Measurements from ENCODE around the gene CACNA1H. TPM values are rescaled to one million over a fixed set of nuclear protein-coding genes. Genes with fewer than 3 reads are reported as not detected.
A peak's percentile ranks its signal among the peaks of the same experiment; 100 is the strongest.

Gene CACNA1H
- total and polyA plus RNA-seq, 9 of the 15 experiments (the other 6 are each of a cell fraction or from before 2014, with no cell fraction given), result 0.10 to 0.18 TPM; not detected in 7

DNA sequence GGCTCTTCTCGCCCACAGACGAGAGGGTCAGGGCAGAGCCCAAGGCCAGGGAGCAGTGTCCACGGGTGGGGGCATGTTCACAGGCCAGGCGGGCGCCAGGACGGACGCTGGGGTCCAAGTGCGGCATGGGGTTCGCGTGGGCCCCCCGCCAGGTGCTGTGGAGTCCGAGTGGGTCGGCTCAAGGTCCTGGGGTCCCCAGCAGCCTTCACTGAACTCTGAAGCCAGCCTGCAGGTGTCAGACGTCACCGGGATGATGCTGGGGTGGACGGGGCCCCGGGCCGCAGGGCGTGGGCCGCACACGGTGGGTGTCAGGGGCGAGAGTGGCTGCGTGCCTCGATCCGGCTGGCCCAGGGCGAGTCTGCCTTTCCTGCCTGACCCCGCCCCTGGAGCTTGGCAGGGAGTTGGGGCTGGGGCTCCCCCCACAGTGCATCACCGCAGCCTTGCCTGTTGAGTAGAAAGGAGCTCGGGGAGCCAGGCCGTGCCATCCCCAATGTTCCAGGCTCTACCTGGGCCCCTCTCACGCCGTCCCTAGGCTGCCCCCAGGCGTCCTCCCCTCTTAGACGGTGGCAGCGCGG is 19.0 kb downstream of the CACNA1H start (continued):
- TF ChIP-seq TEAD4 (IDR thresholded peaks at IDR 0.05; ENCODE audit: low read length) (no peak), TEAD4 (CRISPR knock-in tag; IDR thresholded peaks at IDR 0.05; ENCODE audit: borderline replicate concordance) (no peak), HDAC3 (IDR thresholded peaks at IDR 0.05; ENCODE audit: borderline replicate concordance, partially characterized antibody) (no peak), ZKSCAN1 (IDR thresholded peaks at IDR 0.05; ENCODE audit: low read depth, low read length) (no peak), BRD4 (IDR thresholded peaks at IDR 0.05) (no peak), ZNF57 (CRISPR knock-in tag; IDR thresholded peaks at IDR 0.05) (no peak), NCOA1 (IDR thresholded peaks at IDR 0.05; ENCODE audit: low read depth) (no peak), ARNT (IDR thresholded peaks at IDR 0.05) (no peak), GABPB2 (CRISPR knock-in tag; conservative IDR thresholded peaks at IDR 0.05) (no peak), RFX5 (IDR thresholded peaks at IDR 0.05; ENCODE audit: low read depth, low read length) (no peak)

DNA sequence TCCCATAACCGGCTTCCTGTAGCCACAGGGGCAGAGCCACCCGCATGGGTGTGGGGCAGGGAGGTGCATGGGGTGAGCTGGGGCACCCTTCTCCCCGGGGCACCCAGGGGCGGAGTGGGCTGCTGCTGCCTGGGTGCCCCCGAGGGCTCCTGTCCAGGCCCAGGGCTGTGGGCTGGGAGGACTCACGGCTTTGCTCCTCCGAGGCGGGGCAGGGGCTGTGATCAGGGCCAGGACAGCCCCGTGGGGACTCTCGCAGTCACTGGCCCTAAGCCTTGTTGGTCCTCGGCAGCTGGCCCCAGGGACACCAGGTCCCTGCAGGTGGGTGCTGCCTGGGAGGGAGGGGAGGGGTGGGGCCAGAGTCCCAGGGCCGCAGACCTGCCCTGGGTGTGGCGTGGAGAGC is 19.7 kb downstream of the CACNA1H start:
- no peak for FAIRE-seq
- TF ChIP-seq SOX6 (IDR thresholded peaks at IDR 0.05), result no peak
- TF ChIP-seq SAFB (IDR thresholded peaks at IDR 0.05; ENCODE audit: borderline replicate concordance, low read depth, low read length), result no peak
- TF ChIP-seq ZNF764 (CRISPR knock-in tag; IDR thresholded peaks at IDR 0.05; ENCODE audit: low read depth), result no peak
- TF ChIP-seq SNIP1 (IDR thresholded peaks at IDR 0.05; ENCODE audit: low read depth), result no peak
- TF ChIP-seq NR2C2 (CRISPR knock-in tag; IDR thresholded peaks at IDR 0.05), result no peak
- TF ChIP-seq NR2C2 (tag; IDR thresholded peaks at IDR 0.05), result no peak
- TF ChIP-seq SRF (CRISPR knock-in tag; IDR thresholded peaks at IDR 0.05), result no peak

More for the DNA sequence above, 19.7 kb downstream of the CACNA1H start:
- Histone ChIP-seq H3K36me3 (ENCODE audit: control insufficient read depth, insufficient read depth, low read length) (no peaks in the 10 kb centered on the region), H3K27ac (ENCODE audit: extremely low read depth, low read depth, low read length) (no peak overlapping the region), H3K4me3 (no peak overlapping the region), H3K27me3 (ENCODE audit: control insufficient read depth in 2 of 2, insufficient read depth in 2 of 2, low read length in 2 of 2) (peaks cover 38 to 81% of the 10 kb centered on the region in 2 experiments; a peak in 3 of 5 replicates), H2AFZ (ENCODE audit: low read depth, low read length) (no peak overlapping the region), H3K4me1 (replicated peaks in 1 of 2; ENCODE audit: control insufficient read depth in 2 of 2, insufficient read depth in 2 of 2, low read length in 2 of 2) (peaks cover 0 to 71% of the 10 kb centered on the region in 2 experiments; a peak in 2 of 5 replicates), H3K9me3 (replicated peaks; ENCODE audit: control insufficient read depth, insufficient read depth, low read depth, low read length) (no peaks in the 10 kb centered on the region), H3K79me2 (ENCODE audit: control insufficient read depth, insufficient read depth, low read length) (no peaks in the 10 kb centered on the region), H3K4me2 (ENCODE audit: insufficient read depth, low read length) (no peak overlapping the region), H3K9me1 (ENCODE audit: control insufficient read depth, insufficient read depth, low read length) (no peaks in the 10 kb centered on the region), H4K20me1 (replicated peaks; ENCODE audit: control insufficient read depth, insufficient read depth, low read length) (peaks cover 15% of the 10 kb centered on the region), H3K9ac (ENCODE audit: insufficient read depth in 1 of 2, low read depth in 2 of 2, low read length in 2 of 2) (no peak overlapping the region)
- CTCF ChIA-PET (ENCODE audit: low intra/inter-chr PET ratio), result no interaction called here
- intact Hi-C loops (cut with micrococcal nuclease), result no loop called here
- POLR2A ChIA-PET, result interaction anchor here (0.5 to 1.3 kb wide), 4 partner anchors 9 to 1084 kb away, joined by 3 to 6 read pairs (median 3); no protein-coding TSS in a partner anchor
- no peak for ATAC-seq
- peak in 1 of 4 experiments; percentile 15 for DNase-seq (ENCODE audit: extremely low read depth in 1 of 4, low spot score in 3 of 4)
- WGBS (ENCODE audit: insufficient coverage, low coverage, missing lambda C conversion rate), result 0% methylated on average over 9 of the region's 13 CpGs
- in situ Hi-C loops (cut with MboI), result no loop called here
- no TSS peak for BruUV-seq (replicated peaks)

Data from K562 (cell line).